Vagina (tissue), 2 donors: ENCODE data around the gene SPG21. TPM values are rescaled to one million over a fixed set of nuclear protein-coding genes. Genes with fewer than 3 reads are reported as not detected.

Experiments
- DNase-seq, 2 donors: peaks; one replicate each; pipeline ENCODE4 v3.0.0-alpha.2; 2017; ENCODE audit errors: extremely low spot score in 2 of 2
- H3K27ac ChIP-seq: fragments of 200-600 bp; sonication (generic); one replicate; pipeline ENCODE4 v1.5.1; 2019
- H3K27me3 ChIP-seq: fragments of 200-600 bp; sonication (generic); one replicate; pipeline ENCODE4 v1.5.1; 2019
- H3K36me3 ChIP-seq, 2 donors: fragments of 200-600 bp; sonication (generic); one replicate each; pipeline ENCODE4 v1.5.1; 2017 to 2019
- H3K4me1 ChIP-seq: fragments of 200-600 bp; sonication (generic); one replicate; pipeline ENCODE4 v1.5.1; 2019
- H3K4me3 ChIP-seq, 2 donors: fragments of 200-600 bp; sonication (generic); 1 replicate in 1 of 2; 2 replicates in 1 of 2; pipeline ENCODE4 v1.5.1; 2016 to 2019
- H3K9me3 ChIP-seq: fragments of 200-600 bp; sonication (generic); one replicate; pipeline ENCODE4 v1.5.1; 2019
- CTCF ChIP-seq, 3 experiments: fragments of 450-650 bp in 2 of 3; fragments of 200-600 bp in 1 of 3; sonication (generic) in 1 of 3; IDR thresholded peaks; one replicate each; pipeline ENCODE4 v1.5.1; 2017 to 2019; ENCODE audit warnings: antibody characterized with exemption in 3 of 3, mild to moderate bottlenecking in 2 of 3, moderate library complexity in 2 of 3
- POLR2A ChIP-seq, 2 donors: fragments of 450-650 bp; IDR thresholded peaks; one replicate each; pipeline ENCODE4 v1.6.1; 2017; ENCODE audit warnings: antibody characterized with exemption in 2 of 2, mild to moderate bottlenecking in 2 of 2, moderate library complexity in 2 of 2
- POLR2AphosphoS5 ChIP-seq, 2 donors: sonication (generic); formaldehyde crosslinking; IDR thresholded peaks; one replicate each; pipeline ENCODE4 v1.9.0; 2017; ENCODE audit warnings: antibody characterized with exemption in 2 of 2, mild to moderate bottlenecking in 2 of 2, low read depth in 1 of 2; ENCODE audit not compliant: insufficient read depth in 1 of 2
- intact Hi-C: fragments of 100-400 bp; cut with DNase I; formaldehyde crosslinking; loops from one replicate; pipeline ENCODE4 v1.15.1; 2023
- total RNA-seq: library from RNA; depleted of rRNA; stranded (reverse); fragments of >200 nt; gene quantifications from one replicate; pipeline ENCODE4 v1.2.3, GENCODE V29; 2016

Gene SPG21
- total RNA-seq = 62.6 TPM

GRCh38 chr15:64989416-64990167 lies at the start of gene SPG21:
Gene SPG21 (minus strand): TSS chr15:64989914. CDS start chr15:64983569, 6,345 bp downstream.
- intact Hi-C loops = no loop called here
- peak in 1 of 2 donors; percentile 75 for TF ChIP-seq POLR2AphosphoS5 (IDR thresholded peaks at IDR 0.05; ENCODE audit: insufficient read depth in 1 of 2, low read depth in 1 of 2)
- no peak for TF ChIP-seq CTCF (IDR thresholded peaks at IDR 0.05)
- TF ChIP-seq POLR2A (IDR thresholded peaks at IDR 0.05) = peak in 1 of 2 donors; percentile 29
- H3K9me3 ChIP-seq = no peaks in the 10 kb centered on the region
- peak within 1 kb of the TSS; percentile 86 for H3K27ac ChIP-seq
- no peaks in the 10 kb centered on the region for H3K27me3 ChIP-seq
- peak within 1 kb of the TSS; percentile 70 to 99 for H3K4me3 ChIP-seq
- DNase-seq = peak in 1 of 2 donors; percentile 91
- H3K4me1 ChIP-seq = peaks cover 50% of the 10 kb centered on the region
- H3K36me3 ChIP-seq = no peaks in the 10 kb centered on the region

GRCh38 chr15:65038836-65039235 lies 49.1 kb upstream of the SPG21 start:
- H3K27ac ChIP-seq = no peak overlapping the region
- no peaks in the 10 kb centered on the region for H3K36me3 ChIP-seq
- no peak overlapping the region for H3K4me3 ChIP-seq
- H3K9me3 ChIP-seq = no peaks in the 10 kb centered on the region
- H3K4me1 ChIP-seq = peaks cover 20% of the 10 kb centered on the region
- intact Hi-C loops = no loop called here
- TF ChIP-seq CTCF (IDR thresholded peaks at IDR 0.05) = no peak
- peak in 1 of 2 donors; percentile 39 for TF ChIP-seq POLR2AphosphoS5 (IDR thresholded peaks at IDR 0.05; ENCODE audit: insufficient read depth in 1 of 2, low read depth in 1 of 2)
- TF ChIP-seq POLR2A (IDR thresholded peaks at IDR 0.05) = no peak
- no peaks in the 10 kb centered on the region for H3K27me3 ChIP-seq
- no peak for DNase-seq

GRCh38 chr15:65038428-65038827 lies 48.7 kb upstream of the SPG21 start:
- Histone ChIP-seq H3K9me3 (no peaks in the 10 kb centered on the region), H3K27ac (no peak overlapping the region), H3K36me3 (no peaks in the 10 kb centered on the region), H3K27me3 (no peaks in the 10 kb centered on the region), H3K4me3 (no peak overlapping the region), H3K4me1 (peaks cover 20% of the 10 kb centered on the region)
- TF ChIP-seq POLR2A (IDR thresholded peaks at IDR 0.05) = no peak
- intact Hi-C loops = no loop called here
- no peak for DNase-seq

- no peak for DNase-seq
- no peak for TF ChIP-seq POLR2A (IDR thresholded peaks at IDR 0.05)
- TF ChIP-seq POLR2AphosphoS5 (IDR thresholded peaks at IDR 0.05; ENCODE audit: insufficient read depth in 1 of 2, low read depth in 1 of 2) = no peak
- TF ChIP-seq CTCF (IDR thresholded peaks at IDR 0.05) = no peak
- Histone ChIP-seq H3K36me3 (no peaks in the 10 kb centered on the region), H3K27ac (no peak overlapping the region), H3K4me1 (peaks cover 13% of the 10 kb centered on the region), H3K9me3 (no peaks in the 10 kb centered on the region), H3K27me3 (no peaks in the 10 kb centered on the region), H3K4me3 (no peak overlapping the region)
- intact Hi-C loops = no loop called here
Measured at GRCh38 chr15:65037309-65037708, 47.6 kb upstream of the SPG21 start.

GRCh38 chr15:65034719-65035118 lies 45.0 kb upstream of the SPG21 start:
- no peak overlapping the region for H3K4me3 ChIP-seq
- no peaks in the 10 kb centered on the region for H3K36me3 ChIP-seq
- H3K27me3 ChIP-seq = no peaks in the 10 kb centered on the region
- intact Hi-C loops = no loop called here
- peaks cover 10% of the 10 kb centered on the region for H3K4me1 ChIP-seq
- no peak for DNase-seq
- no peak for TF ChIP-seq POLR2A (IDR thresholded peaks at IDR 0.05)
- no peak overlapping the region for H3K27ac ChIP-seq
- H3K9me3 ChIP-seq = no peaks in the 10 kb centered on the region

- no peak for DNase-seq
- Histone ChIP-seq H3K27ac (no peak overlapping the region), H3K9me3 (no peaks in the 10 kb centered on the region), H3K4me3 (no peak overlapping the region), H3K36me3 (no peaks in the 10 kb centered on the region), H3K4me1 (peaks cover 11% of the 10 kb centered on the region), H3K27me3 (no peaks in the 10 kb centered on the region)
- intact Hi-C loops = no loop called here
- TF ChIP-seq CTCF (IDR thresholded peaks at IDR 0.05) (peak; percentile 18 to 40 (median 27)), POLR2AphosphoS5 (IDR thresholded peaks at IDR 0.05; ENCODE audit: insufficient read depth in 1 of 2, low read depth in 1 of 2) (no peak), POLR2A (IDR thresholded peaks at IDR 0.05) (no peak)
Measured at GRCh38 chr15:65033659-65034269, 44.0 kb upstream of the SPG21 start.
